ENCODE results near the gene BCDIN3D.

BCDIN3D gene

DNA sequence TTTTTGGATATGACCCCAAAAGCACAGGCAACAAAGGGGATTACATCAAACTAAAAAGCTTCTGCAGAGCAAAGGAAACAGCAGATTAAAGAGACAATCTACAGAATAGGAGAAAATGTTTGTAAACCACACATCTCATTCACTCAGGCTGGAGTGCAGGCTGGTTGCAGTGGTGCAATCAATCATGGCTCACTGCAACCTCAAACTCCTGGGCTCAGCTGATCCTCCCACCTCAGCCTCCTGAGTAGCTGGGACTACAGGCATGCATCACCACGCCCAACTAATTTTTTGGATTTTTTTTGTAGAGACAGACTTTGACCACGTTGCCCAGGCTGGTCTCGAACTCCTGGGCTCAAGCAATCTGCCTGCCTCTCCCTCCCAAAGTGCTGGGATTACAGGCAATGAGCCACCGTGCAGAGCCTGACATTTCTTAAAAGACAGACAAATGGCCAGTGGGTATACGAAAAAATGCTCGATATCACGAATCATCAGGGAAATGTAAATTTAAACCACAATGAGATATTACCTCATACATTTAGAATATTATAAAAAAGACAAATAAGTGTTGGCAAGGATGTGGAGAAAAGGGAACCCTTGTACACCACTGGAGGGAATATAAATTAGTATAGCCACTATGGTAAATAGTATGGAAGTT lies 24.5 kb downstream of the BCDIN3D start:
- no peak for DNase-seq

GRCh38 chr12:49813131-49813530 lies 29.8 kb downstream of the BCDIN3D start:
- DNase-seq = no peak

DNA sequence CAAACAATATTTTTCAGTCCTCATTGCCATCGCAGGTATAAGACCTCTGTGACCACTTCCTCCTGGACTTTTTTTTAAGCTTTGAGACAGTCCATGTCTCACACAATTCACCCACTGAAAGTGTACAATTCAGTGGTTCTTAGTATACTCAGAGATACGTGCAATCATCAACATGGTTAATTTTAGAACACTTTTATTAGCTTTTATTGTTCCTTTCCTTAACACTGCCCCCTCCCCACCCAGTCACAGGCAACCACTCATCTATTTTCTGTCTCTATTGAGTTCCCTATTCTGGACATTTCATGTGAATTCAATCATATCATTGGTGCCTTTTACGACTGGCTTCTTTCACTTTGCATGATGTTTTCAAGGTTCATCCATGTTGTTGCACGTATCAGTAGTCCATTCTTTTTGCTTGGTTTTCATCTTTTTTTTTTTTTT lies 30.9 kb downstream of the BCDIN3D start:
- no peak for DNase-seq

GRCh38 chr12:49811136-49811535 lies 31.8 kb downstream of the BCDIN3D start:
- DNase-seq = no peak

DNA sequence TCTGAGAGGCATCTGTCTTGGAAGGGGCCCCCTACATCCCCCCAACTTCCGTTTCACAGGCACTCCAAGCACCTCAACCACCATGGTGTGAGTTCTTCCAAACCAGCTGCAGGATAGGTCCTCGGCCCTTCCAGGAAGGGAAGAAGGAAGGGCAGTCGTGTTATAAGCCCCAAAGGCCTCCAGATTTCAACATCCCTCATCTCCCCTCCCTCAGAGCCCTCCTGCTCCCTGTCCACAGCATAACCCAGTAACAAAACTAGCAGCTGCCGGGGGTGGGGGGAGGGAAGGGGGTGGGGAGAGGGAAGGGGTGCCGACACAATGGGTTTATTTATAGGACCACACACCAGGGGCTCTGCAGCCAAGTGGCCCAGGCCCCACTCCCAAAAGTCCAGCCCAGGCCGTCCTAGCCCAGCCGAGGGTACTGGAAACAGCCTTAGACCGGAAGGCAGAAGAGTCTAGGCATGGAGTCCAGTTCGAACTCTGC lies 33.0 kb downstream of the BCDIN3D start:
- no peak for DNase-seq

- no peak for DNase-seq
These were observed 33.5 kb downstream of the BCDIN3D start for GRCh38 chr12:49809381-49809905.

GRCh38 chr12:49808686-49809380 lies 34.1 kb downstream of the BCDIN3D start:
- DNase-seq = no peak

DNA sequence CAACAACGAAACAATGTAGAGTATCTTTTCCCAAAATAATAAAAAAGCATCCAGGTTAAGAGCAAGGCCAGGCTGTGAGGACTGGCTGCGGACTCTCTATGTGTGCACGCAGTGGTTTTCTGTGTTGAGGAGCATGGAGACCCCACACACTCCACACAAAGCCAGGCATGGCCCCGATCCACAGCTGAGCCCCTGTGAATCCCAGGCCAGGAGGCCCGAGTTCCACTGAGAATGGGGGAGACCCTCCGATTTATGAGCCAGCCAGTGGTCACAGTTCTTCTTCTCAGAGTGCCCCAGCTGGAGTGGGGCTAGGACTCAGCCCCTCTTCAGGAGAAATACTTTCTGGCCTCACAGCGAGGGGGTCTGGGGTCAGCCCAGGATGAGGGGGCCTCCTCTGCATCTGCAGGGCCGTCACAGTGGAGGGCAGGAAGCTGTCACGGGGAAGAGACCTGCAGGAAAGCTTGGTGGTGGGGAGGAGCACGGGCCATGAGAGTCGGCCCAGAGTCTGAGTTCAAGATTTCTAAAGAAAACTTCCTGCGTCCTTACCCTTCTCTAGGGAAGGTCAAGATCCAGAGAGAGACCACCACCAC lies 34.8 kb downstream of the BCDIN3D start:
- DNase-seq = no peak

DNA sequence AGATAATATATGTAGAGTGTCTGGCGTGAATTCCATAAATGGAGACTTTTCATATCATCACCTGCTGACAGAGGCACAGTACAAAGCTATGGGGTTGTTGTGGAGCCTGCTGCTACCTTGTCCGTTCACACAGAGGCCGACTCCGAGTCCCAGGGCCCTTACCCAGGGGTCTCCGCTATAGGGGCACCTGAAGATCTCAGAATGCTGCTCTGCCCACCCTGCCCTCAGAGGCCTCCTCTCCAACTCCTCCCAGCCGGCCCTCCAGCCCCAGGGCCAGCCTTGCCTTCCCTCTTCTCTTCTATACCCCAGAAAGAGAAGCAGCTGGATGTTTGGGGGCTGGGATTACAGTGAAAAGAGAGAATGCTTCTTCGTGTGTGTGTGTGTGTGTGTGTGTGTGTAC lies 36.0 kb downstream of the BCDIN3D start:
- no peak for DNase-seq

DNA sequence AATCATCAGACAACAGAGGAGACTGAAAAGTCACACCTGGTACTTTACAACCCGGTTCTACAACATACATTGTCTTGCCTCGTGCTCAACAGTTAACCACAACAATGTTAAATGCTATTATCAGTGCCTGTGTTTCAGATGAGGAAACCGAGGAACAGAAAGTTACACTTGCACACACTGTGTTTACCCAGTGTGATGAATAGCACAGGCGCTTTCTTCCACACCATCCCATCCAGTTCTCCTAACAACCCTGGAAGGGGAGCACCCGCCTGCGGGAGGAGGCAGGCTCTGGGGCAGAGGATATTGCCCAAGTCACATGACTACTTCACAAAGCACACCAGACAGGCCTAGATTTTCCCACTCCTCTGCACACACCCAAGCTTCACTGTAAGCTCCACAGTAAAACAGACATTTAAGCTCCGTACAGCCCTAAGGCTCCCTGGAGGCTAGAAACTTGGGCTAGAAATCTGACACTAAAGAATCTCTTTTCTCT lies 36.5 kb downstream of the BCDIN3D start:
- no peak for DNase-seq

GRCh38 chr12:49805409-49805808 lies 37.5 kb downstream of the BCDIN3D start:
- DNase-seq = no peak

GRCh38 chr12:49804821-49805220 lies 38.1 kb downstream of the BCDIN3D start:
- no peak for DNase-seq

- no peak for DNase-seq
These were observed 39.0 kb downstream of the BCDIN3D start for GRCh38 chr12:49803693-49804450.

DNA sequence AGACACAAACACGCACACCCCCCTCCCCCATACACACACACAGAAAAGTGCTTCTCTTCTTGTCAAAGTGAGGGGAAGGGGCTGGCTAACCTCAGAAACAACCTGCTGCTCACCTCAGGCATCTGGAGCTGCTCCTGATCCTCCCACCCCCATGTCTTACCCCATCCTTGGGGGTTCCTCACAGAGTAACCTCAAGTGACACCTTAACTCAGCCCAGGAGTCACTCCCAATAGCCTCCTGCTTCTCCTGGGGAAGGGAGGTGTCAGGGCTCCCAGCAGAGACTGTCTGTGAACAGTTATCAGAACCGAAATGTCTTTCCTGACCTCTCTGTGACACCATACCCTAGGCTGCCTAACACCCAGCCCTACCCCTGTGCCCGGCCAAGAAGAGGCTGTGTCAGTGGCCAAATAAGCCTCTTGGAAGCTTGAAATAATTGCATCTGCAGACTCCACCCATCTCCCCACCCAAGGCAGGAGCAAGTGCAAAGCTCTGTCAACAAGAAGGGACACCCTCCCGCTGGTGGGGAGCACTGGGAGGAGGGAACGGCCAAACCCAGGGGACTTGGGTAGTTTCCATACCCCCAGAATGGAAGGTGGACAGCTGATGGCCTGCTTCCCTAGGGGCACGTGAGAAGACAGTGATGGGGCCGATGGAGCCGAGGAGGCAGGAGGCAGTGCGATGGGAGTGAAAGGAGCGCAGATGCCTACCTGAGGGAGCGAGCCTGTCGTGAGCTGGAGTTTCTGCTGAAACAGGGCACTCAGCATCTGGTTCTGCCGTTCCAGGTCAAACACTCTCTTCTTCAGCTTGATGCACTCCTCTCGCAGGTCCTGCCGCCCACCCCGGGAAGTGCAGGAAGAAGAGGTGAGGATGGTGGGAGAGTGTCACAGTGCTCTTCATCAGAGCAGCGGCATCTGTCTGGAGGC lies 41.5 kb downstream of the BCDIN3D start:
- no peak for DNase-seq

- DNase-seq = no peak
These were observed 42.3 kb downstream of the BCDIN3D start for GRCh38 chr12:49800421-49801140.

- no peak for DNase-seq
These were observed 44.0 kb downstream of the BCDIN3D start for GRCh38 chr12:49798934-49799333.

GRCh38 chr12:49798248-49798647 lies 44.7 kb downstream of the BCDIN3D start:
- DNase-seq = no peak

GRCh38 chr12:49797449-49797776 lies 45.5 kb downstream of the BCDIN3D start:
- no peak for DNase-seq

- DNase-seq = no peak
These were observed 46.1 kb downstream of the BCDIN3D start for GRCh38 chr12:49796606-49797448.

- no peak for DNase-seq
These were observed 46.8 kb downstream of the BCDIN3D start for GRCh38 chr12:49796155-49796554.
